ENCODE measurements around the gene CASZ1. TPM values are rescaled to one million over a fixed set of nuclear protein-coding genes. Genes with fewer than 3 reads are reported as not detected.

The CASZ1 gene
- total and polyA plus RNA-seq, 8 donors, result 6.0 to 166 (median 39.8) TPM

DNA sequence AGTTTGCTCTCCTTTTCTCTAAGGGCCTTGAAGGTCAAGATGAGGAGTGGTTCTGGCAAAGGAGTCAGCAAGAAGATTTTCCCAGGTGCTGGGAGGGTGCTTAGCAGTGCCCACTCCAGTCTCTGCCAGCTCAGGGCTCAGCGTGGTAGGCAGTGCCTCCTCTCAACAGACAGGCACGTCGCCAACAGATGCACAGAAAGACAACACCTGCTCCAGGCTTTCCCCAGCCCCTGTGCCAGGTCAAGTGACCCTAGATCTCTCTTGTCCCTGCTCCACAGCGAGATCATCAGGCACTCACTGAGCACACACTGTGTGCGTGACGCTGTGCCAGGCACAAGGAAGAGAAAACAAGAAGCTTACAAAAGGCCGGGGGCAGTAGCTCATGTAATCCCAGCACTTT is 86.0 kb downstream of the CASZ1 start:
- 71 to 84% (median 72%) methylated on average over 7 of the region's 7 CpGs for WGBS, 5 donors
- TF ChIP-seq EP300 (IDR thresholded peaks at IDR 0.05) (no peak), POLR2A (IDR thresholded peaks at IDR 0.05) (no peak), POLR2AphosphoS5 (IDR thresholded peaks at IDR 0.05) (no peak)
- TF ChIP-seq, protein P1, sequence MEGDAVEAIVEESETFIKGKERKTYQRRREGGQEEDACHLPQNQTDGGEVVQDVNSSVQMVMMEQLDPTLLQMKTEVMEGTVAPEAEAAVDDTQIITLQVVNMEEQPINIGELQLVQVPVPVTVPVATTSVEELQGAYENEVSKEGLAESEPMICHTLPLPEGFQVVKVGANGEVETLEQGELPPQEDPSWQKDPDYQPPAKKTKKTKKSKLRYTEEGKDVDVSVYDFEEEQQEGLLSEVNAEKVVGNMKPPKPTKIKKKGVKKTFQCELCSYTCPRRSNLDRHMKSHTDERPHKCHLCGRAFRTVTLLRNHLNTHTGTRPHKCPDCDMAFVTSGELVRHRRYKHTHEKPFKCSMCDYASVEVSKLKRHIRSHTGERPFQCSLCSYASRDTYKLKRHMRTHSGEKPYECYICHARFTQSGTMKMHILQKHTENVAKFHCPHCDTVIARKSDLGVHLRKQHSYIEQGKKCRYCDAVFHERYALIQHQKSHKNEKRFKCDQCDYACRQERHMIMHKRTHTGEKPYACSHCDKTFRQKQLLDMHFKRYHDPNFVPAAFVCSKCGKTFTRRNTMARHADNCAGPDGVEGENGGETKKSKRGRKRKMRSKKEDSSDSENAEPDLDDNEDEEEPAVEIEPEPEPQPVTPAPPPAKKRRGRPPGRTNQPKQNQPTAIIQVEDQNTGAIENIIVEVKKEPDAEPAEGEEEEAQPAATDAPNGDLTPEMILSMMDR (IDR thresholded peaks at IDR 0.05), result no peak
- peak overlapping the region in 1 of 5 donors; percentile 55 for H3K27ac ChIP-seq

DNA sequence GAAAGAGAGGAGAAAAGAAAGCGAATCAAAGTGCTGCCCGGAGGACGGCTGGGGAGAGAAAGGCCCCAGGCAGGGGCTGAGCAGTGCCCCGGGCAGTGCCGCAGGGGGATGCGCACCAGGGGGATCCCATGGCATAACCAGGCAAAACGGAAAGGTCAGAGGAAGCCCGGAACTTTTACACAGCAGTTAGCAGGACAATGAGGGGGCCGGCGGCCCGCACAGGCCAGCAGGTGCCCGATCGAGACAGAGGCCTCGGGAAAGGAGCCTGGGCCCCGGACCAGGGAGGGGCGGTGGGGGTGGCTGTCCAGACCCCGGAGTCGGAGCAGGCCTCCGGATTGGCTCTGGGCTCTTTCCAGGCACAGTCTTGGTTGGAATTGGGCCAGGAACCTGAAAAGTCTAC is 86.8 kb downstream of the CASZ1 start:
- Histone ChIP-seq H3K4me1 (peaks cover 13 to 67% (median 41%) of the 10 kb centered on the region in 4 donors), H3K36me3 (peaks cover 0 to 3% (median 0%) of the 10 kb centered on the region in 4 donors), H3K27me3 (peaks cover 0 to 21% (median 0%) of the 10 kb centered on the region in 3 donors), H3K4me3 (no peak overlapping the region), H3K9me3 (no peaks in the 10 kb centered on the region), H3K27ac (peak overlapping the region in 1 of 5 donors; percentile 55)
- TF ChIP-seq POLR2A (IDR thresholded peaks at IDR 0.05) (no peak), POLR2AphosphoS5 (IDR thresholded peaks at IDR 0.05) (no peak), EP300 (IDR thresholded peaks at IDR 0.05) (no peak)
- TF ChIP-seq, protein P1 (IDR thresholded peaks at IDR 0.05), result no peak
- no peak for DNase-seq
- intact Hi-C loops (cut with DNase I; ENCODE audit: low total_unique reads), result no loop called here
- 65 to 86% (median 77%) methylated on average over 19 of the region's 19 CpGs for WGBS, 5 donors

More for the DNA sequence above, 86.0 kb downstream of the CASZ1 start:
- Histone ChIP-seq H3K36me3 (peaks cover 0 to 3% (median 0%) of the 10 kb centered on the region in 4 donors), H3K9me3 (no peaks in the 10 kb centered on the region), H3K27me3 (peaks cover 0 to 27% (median 0%) of the 10 kb centered on the region in 3 donors), H3K4me1 (peaks cover 15 to 67% (median 42%) of the 10 kb centered on the region in 4 donors), H3K4me3 (no peak overlapping the region)
- intact Hi-C loops (cut with DNase I; ENCODE audit: low total_unique reads), result no loop called here
- DNase-seq, result no peak

DNA sequence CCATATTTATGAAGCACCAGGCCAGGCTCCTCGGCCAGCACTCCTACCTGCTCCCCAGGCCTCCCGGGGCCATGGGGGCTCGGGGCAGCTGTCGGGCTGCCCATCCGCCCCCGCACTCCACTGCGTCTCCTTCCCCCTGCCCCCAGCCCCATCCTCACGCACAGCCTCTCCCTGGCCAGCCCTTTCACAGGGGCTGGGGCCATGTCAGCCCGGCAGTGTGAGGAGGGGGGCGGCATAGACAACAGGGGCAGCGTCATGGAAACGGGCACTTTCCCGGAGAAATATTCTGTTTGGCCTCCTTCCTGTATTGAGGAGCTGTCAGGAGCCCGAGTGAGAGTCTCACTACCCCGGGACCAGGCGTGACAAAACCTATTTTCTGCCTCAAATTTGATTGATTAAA is 87.3 kb downstream of the CASZ1 start:
- Histone ChIP-seq H3K27me3 (peaks cover 0 to 18% (median 0%) of the 10 kb centered on the region in 3 donors), H3K36me3 (peaks cover 0 to 3% (median 0%) of the 10 kb centered on the region in 4 donors), H3K4me3 (no peak overlapping the region), H3K4me1 (peaks cover 13 to 67% (median 41%) of the 10 kb centered on the region in 4 donors), H3K27ac (peak overlapping the region in 1 of 5 donors; percentile 34), H3K9me3 (no peaks in the 10 kb centered on the region)
- no peak for TF ChIP-seq EP300 (IDR thresholded peaks at IDR 0.05)
- TF ChIP-seq, protein P1 (IDR thresholded peaks at IDR 0.05), result no peak
- TF ChIP-seq POLR2A (IDR thresholded peaks at IDR 0.05), result no peak
- no peak for TF ChIP-seq POLR2AphosphoS5 (IDR thresholded peaks at IDR 0.05)
- DNase-seq, result no peak
- WGBS, 5 donors, result 67 to 83% (median 74%) methylated on average over 15 to 16 of the region's 16 CpGs
- intact Hi-C loops (cut with DNase I; ENCODE audit: low total_unique reads), result no loop called here

DNA sequence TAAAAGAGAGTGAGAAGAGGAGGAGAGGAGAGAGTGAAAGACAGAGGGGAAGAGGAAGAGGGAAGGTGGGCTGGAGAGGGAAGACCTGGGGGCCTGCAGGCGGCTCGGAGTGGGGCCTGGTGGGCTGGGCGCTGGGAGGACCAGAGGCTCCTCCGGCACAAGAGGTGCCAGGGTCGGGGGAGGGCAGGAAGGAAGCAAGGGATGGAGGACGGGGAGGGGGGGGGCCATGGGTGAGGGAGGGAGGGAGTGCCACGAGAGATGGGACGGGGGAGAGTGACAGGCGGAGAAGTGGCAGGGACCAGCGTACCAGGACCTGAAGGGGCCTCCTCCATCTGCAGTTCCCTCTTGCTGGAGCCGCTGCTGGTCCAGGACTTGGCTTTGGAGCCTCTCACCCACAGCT is 87.7 kb downstream of the CASZ1 start:
- Histone ChIP-seq H3K27me3 (peaks cover 0 to 18% (median 0%) of the 10 kb centered on the region in 3 donors), H3K9me3 (no peaks in the 10 kb centered on the region), H3K36me3 (peaks cover 0 to 3% (median 0%) of the 10 kb centered on the region in 4 donors), H3K27ac (peak overlapping the region in 1 of 5 donors; percentile 34), H3K4me3 (no peak overlapping the region), H3K4me1 (peaks cover 12 to 67% (median 41%) of the 10 kb centered on the region in 4 donors)
- TF ChIP-seq POLR2A (IDR thresholded peaks at IDR 0.05) (no peak), EP300 (IDR thresholded peaks at IDR 0.05) (no peak), POLR2AphosphoS5 (IDR thresholded peaks at IDR 0.05) (no peak)
- TF ChIP-seq, protein P1 (IDR thresholded peaks at IDR 0.05), result no peak
- intact Hi-C loops (cut with DNase I; ENCODE audit: low total_unique reads), result no loop called here
- no peak for DNase-seq
- WGBS, 5 donors, result 61 to 63% (median 63%) methylated on average over 11 of the region's 11 CpGs

Data from stomach (tissue), 9 donors.